Measurements from ENCODE around the gene TMEM18.

TMEM18 gene

GRCh38 chr2:671787-672605, 5.2 kb downstream of the TMEM18 start:
- DNase-seq = no peak

- no peak for DNase-seq
Measured at GRCh38 chr2:671072-671471, 6.1 kb downstream of the TMEM18 start.

GRCh38 chr2:670637-671036, 6.6 kb downstream of the TMEM18 start:
- no peak for DNase-seq

GRCh38 chr2:669323-669722, 7.9 kb downstream of the TMEM18 start:
- DNase-seq = no peak

- no peak for DNase-seq
Measured at GRCh38 chr2:668000-668398, 9.2 kb downstream of the TMEM18 start.

GRCh38 chr2:667332-667999, 9.7 kb downstream of the TMEM18 start:
- DNase-seq = no peak

DNA sequence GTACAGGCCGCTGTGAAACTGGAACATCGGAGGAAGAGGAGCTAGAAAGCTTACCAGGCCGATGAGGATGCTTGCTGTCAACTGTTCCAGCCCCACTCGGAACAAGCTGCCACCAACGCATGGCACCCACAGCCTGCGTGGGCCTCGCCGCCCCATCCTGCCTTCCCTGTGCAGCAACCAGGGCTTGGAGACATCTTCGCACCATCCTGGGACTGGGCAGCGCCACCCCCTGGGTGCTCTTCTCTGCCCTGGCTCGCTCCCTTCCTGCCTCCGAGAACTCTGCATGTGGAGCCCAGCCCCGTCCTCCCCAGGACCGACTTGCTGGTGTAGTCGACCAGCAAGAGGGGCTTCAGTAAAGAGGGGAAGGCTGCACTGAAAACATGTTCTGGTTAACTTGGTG, 10.8 kb downstream of the TMEM18 start:
- DNase-seq = no peak

GRCh38 chr2:665340-666073, 11.7 kb downstream of the TMEM18 start:
- no peak for DNase-seq

DNA sequence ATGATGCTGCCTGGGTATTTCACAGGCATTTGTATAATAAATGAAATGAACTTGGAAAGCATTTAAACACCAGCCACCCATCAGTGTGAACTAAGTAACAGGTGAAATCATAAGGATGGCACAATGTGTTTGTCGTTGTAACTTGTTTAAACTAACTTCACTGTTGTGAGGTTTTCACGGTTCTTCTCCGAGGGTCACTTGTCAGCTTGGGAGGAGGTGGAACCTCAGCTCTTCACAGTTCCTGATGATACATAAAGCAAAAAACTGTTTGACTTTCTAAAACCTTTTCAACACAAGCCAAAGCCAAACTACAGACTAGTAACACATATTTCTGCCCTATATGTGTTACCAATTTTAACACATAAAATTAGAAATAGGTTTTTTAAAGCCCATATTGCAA, 13.1 kb downstream of the TMEM18 start:
- DNase-seq = no peak

DNA sequence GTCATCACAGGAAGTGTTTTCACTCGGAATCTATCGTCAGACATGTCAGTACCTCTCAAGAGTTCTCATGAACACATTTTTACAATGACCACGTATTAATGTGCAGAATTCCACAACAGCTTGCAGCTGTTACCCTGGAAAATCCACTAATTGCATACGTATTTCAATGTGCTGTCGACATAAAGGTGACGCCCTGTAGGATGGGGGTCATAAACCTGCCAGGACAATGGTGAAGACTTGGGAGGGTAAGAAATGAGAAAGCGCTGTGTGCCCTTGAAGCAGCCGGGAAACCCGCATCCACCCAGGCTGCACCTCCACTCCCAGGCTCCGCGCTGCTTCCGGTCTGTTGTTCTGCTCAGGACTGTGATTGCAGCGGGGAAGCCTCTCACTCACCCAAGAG, 14.0 kb downstream of the TMEM18 start:
- DNase-seq = no peak

GRCh38 chr2:661360-661635, 15.9 kb downstream of the TMEM18 start:
- DNase-seq = no peak

DNA sequence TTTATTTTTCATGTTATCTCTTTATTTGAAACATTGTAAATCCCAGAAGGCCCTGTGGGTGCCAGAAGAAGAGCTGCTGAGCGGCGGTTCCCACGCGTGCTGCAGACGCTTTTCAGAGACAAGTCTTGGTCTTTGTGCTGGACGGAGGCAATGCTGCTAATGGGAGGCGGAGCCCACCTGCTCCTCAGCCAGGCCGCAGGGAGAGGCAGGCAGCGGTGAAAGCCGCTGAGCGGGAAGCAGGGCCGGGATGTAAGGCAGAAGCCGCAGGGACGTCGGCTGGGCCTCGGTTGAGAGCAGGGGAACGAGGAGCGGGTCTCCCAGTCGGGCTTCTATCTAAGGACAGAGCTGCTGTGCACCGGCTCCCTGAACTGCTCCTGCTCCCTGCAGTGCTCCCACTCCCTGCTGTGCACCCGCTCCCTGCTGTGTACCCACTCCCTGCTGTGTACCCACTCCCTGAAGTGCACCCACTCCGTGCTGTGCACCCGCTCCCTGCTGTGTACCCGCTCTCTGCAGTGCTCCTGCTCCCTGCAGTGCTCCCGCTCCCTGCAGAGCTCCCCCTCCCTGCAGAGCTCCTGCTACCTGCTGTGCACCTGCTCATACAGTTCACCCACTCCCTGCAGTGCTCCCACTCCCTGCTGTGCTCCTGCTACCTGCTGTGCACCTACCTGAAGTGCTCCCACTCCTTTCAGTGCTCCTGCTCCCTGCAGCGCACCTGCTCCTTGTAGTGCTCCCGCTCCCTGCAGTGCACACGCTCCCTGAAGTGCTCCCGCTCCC, 16.4 kb downstream of the TMEM18 start:
- DNase-seq = no peak

DNA sequence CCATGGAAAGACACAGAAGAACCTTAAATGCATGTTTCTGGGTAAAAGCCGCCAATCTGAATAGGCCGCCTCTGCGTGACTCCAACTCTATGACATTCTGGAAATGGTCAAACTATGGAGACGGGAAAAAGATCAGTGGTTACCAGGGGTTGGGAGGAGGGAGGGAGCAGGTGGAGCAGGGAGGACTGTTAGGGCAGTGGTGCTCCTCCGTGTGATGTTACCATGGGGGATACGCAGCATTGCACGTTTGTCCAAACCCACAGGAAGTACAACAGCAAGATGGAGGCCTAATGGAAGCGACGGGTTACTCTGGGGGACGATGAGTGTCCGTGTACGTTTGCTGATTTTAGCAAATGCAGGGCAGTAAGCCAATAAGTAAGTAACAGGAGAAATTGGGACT, 17.2 kb downstream of the TMEM18 start:
- no peak for DNase-seq

- DNase-seq = no peak
Measured at GRCh38 chr2:658426-658825, 18.8 kb downstream of the TMEM18 start.

- DNase-seq = no peak
Measured at GRCh38 chr2:657766-658165, 19.4 kb downstream of the TMEM18 start.

DNA sequence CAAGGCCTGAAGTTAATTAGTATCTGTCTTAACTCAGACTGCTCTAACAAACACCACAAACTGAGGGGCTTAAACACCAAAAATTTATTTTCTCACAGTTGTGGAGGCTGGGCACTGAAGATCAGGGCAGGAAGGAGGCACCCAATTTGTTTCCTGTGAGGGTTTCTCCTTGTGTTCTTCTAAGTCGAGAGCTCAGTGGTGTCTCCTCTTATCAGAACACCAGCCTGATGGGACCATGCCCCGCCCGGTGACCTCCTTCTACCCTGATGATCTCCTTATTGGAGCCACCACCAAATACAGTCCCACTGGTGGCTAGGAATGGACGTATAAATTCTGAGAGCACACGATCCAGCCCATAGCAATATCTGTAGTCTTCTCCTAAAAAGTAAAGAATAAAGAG, 20.5 kb downstream of the TMEM18 start:
- DNase-seq = peak in 1 of 6 experiments; percentile 11

DNA sequence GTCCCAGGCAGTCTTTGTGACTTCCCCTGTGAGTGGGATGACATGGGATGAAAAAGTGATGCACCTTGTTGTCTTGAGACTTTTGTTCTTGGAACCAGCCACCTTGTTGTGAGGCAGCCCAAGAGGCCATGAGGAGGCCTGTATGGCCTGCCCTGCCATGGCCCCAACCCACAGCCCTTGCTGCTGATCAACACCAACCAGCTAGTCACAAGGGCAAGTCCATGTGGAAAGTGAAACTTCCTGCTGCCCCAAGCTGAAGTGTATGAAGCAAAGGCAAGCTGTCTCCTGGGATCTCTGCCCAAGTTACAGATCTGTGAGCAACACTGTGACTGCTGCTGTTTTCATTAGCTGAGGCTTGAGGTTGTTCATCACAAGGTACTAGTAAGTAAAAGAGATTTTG, 21.6 kb downstream of the TMEM18 start:
- DNase-seq = no peak

- no peak for DNase-seq
Measured at GRCh38 chr2:654896-655295, 22.3 kb downstream of the TMEM18 start.

DNA sequence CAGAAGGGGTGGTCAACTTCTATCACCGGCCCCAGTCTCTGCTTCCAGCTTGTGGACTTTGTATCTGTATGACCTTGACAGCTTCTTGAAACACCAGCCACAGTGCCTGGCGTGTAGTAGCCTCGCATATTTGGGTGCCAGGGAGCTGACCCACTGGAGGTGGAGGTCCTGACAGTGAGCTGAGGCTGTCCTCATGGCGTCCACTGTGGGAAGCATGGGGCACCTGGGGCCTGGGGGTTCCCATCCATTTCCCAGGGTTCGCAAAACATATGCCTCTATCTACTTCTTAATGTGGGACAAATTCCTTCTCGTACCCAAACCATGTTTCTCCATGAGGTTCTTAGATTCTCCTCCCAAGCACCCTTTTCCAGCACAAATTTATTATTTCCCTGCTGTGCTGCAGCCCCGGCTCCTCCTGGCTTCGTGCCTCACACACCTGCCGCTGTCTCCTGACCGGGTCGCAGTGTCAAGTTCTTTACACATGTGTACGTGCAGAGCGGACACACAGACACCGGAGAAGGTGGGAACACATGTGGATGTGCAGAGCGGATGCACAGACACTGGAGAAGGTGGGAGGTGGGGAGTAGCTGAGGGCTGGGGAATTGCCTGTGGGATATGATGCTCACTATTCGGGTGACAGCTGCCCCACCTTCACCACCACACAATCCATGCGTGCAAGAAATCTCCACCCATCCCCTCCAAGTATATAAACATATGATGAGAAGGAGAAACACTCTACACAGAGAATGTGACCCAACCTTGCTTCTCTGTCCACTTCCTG, 23.4 kb downstream of the TMEM18 start:
- DNase-seq = no peak

DNA sequence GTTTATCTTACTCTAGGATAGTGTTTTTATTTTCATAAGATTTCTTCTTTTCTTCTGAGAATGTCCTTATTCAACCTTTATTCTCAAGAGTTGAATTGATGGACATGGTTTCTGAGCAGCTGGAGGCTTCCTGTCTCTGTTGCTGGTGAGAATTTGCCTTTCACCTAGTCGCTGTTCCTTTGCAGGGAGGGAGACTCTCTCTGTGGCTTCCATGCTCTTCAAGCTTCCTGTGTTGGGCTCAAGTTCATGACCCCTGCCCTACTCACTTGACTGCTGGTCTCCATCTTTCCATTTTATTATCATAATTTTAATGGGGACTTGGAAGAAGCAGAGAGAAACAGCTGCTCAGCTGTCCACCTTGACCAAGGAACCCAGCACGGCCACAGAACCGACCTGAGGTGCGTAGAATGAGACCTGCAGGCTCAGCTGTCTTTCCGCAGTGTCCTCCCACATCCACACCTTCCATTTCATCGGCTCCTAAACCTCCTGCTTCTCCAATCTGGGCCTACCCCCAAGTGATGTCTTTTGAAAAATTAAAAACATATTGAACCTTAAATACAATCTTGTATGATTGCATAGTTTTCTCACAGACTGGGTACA, 24.2 kb downstream of the TMEM18 start:
- DNase-seq = no peak

GRCh38 chr2:651951-652373, 25.2 kb downstream of the TMEM18 start:
- no peak for DNase-seq

All from stimulated activated naive CD4-positive, alpha-beta T cell (primary cell).